Measurements from ENCODE around the gene BSG. TPM values are rescaled to one million over a fixed set of nuclear protein-coding genes. Genes with fewer than 3 reads are reported as not detected.

Gene BSG
- polyA plus RNA-seq, 2 of the 4 experiments (the other 2 are of a cell fraction), result 285 to 579 TPM

DNA sequence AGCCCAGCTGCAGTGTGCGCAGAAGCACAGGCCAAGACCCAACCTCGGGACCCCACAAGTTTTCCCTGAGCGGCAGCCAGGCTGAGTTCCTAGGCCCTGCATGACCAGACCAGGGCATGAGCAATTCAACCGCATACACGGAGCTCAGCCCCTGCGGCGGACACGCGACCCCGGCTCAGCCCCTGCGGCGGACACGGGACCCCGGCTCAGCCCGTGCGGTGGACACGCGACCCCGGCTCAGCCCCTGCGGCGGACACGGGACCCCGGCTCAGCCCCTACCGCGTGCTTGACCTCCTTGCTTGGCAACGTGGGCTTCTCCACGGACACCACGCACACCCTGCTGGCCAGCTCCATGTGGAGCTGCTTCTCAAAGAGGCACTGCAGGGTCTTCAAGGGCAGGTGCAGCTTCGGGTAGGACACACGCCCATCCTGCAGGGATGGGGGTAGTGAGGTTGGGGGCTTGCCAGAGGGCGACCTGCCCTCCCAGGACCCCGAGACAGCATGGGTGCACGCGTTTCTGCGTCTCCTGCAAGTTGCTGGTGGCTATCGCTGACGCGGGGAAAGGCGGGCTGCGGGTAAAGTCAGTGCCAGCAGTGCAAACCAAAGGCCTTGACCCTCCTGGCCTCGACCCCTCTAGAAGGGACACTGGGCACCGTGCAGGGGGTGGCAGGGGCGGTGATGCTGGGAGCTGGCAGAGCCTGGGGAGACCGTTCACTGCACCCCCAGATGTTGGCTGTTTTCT is 51.0 kb downstream of the BSG start:
- no peak for FAIRE-seq
- WGBS (ENCODE audit: missing lambda C conversion rate), result 66% methylated on average over 3 of the region's 44 CpGs
- peak; percentile 3 to 39; a peak in 4 of 6 replicates for ATAC-seq
- peaks cover 40% of the 10 kb centered on the region for H3K4me1 ChIP-seq
- peak overlapping the region; percentile 98 to 99 for H3K27ac ChIP-seq
- TF ChIP-seq MAFK (IDR thresholded peaks at IDR 0.05; ENCODE audit: partially characterized antibody), result peak; percentile 6
- peak; percentile 25; the same call in 1 of the 2 replicates for TF ChIP-seq HOXB13 (CRISPR knock-in tag; IDR thresholded peaks at IDR 0.05; ENCODE audit: low read depth)
- TF ChIP-seq CBX8 (IDR thresholded peaks at IDR 0.05), result no peak
- CTCF ChIA-PET, result interaction anchor here (0.7 to 2.4 kb wide), 7 partner anchors 11 to 225 kb away, joined by 3 to 7 read pairs (median 4); no protein-coding TSS in a partner anchor
- POLR2A ChIA-PET, result interaction anchor here (1.3 kb wide), 1 partner anchor 10 kb away, joined by 3 read pairs; the partner anchor contains the start of gene POLRMT
- no peak for DNase-seq (ENCODE audit: low read depth in 1 of 2, low spot score in 1 of 2)
- H3K4me3 ChIP-seq, result no peak overlapping the region
- H3K4me2 ChIP-seq, result peak overlapping the region; percentile 79
- no peaks in the 10 kb centered on the region for H3K9me3 ChIP-seq

GRCh38 chr19:623974-624373 is 51.6 kb downstream of the BSG start:
- peak overlapping the region; percentile 79 for H3K4me2 ChIP-seq
- peak overlapping the region; percentile 98 to 99 for H3K27ac ChIP-seq
- peak; percentile 75 to 94 for DNase-seq (ENCODE audit: low read depth in 1 of 2, low spot score in 1 of 2)
- 2% methylated on average over 21 of the region's 24 CpGs for WGBS (ENCODE audit: missing lambda C conversion rate)
- H3K9me3 ChIP-seq, result no peaks in the 10 kb centered on the region
- POLR2A ChIA-PET, result no interaction called here
- no peak overlapping the region for H3K4me3 ChIP-seq
- no peak for FAIRE-seq
- CTCF ChIA-PET, result interaction anchor here (1.0 to 2.4 kb wide), 6 partner anchors 12 to 225 kb away, joined by 3 to 7 read pairs (median 6); no protein-coding TSS in a partner anchor
- peaks cover 40% of the 10 kb centered on the region for H3K4me1 ChIP-seq
- peak; percentile 82 to 84 for ATAC-seq
- no peak for TF ChIP-seq BHLHE40 (IDR thresholded peaks at IDR 0.05; ENCODE audit: low read depth, low read length)
- no peak for TF ChIP-seq POLR2A (IDR thresholded peaks at IDR 0.05; ENCODE audit: low read length)
- TF ChIP-seq RARB (CRISPR knock-in tag; IDR thresholded peaks at IDR 0.05), result peak; percentile 56; the same call in 1 of the 2 replicates
- TF ChIP-seq, protein P1, sequence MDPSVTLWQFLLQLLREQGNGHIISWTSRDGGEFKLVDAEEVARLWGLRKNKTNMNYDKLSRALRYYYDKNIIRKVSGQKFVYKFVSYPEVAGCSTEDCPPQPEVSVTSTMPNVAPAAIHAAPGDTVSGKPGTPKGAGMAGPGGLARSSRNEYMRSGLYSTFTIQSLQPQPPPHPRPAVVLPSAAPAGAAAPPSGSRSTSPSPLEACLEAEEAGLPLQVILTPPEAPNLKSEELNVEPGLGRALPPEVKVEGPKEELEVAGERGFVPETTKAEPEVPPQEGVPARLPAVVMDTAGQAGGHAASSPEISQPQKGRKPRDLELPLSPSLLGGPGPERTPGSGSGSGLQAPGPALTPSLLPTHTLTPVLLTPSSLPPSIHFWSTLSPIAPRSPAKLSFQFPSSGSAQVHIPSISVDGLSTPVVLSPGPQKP (IDR thresholded peaks at IDR 0.05; ENCODE audit: low read depth, low read length), result no peak
- TF ChIP-seq ZC3H11A (IDR thresholded peaks at IDR 0.05), result no peak
- no peak for TF ChIP-seq HOXA7 (CRISPR knock-in tag; IDR thresholded peaks at IDR 0.05)
- TF ChIP-seq MYC (IDR thresholded peaks at IDR 0.05; ENCODE audit: borderline replicate concordance, low read length), result no peak
- TF ChIP-seq CHD4 (IDR thresholded peaks at IDR 0.05; ENCODE audit: borderline replicate concordance), result no peak
- no peak for TF ChIP-seq CTCF (IDR thresholded peaks at IDR 0.05)
- TF ChIP-seq, protein P2, sequence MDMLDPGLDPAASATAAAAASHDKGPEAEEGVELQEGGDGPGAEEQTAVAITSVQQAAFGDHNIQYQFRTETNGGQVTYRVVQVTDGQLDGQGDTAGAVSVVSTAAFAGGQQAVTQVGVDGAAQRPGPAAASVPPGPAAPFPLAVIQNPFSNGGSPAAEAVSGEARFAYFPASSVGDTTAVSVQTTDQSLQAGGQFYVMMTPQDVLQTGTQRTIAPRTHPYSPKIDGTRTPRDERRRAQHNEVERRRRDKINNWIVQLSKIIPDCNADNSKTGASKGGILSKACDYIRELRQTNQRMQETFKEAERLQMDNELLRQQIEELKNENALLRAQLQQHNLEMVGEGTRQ (IDR thresholded peaks at IDR 0.05), result no peak
- TF ChIP-seq EHF (CRISPR knock-in tag; IDR thresholded peaks at IDR 0.05), result no peak
- TF ChIP-seq ZFP36 (IDR thresholded peaks at IDR 0.05; ENCODE audit: borderline replicate concordance, partially characterized antibody), result no peak
- no peak for TF ChIP-seq CBX2 (IDR thresholded peaks at IDR 0.05; ENCODE audit: borderline replicate concordance, low read depth)
- TF ChIP-seq ESRRA (IDR thresholded peaks at IDR 0.05; ENCODE audit: borderline replicate concordance, low read length), result no peak
- no peak for TF ChIP-seq ZNF302 (CRISPR knock-in tag; IDR thresholded peaks at IDR 0.05)
- 0 out of 4 replicates have a peak, but pooled peaks of 1 of the 2 experiments have one; percentile 3 for TF ChIP-seq CEBPB (IDR thresholded peaks at IDR 0.05)
- TF ChIP-seq, protein P3, sequence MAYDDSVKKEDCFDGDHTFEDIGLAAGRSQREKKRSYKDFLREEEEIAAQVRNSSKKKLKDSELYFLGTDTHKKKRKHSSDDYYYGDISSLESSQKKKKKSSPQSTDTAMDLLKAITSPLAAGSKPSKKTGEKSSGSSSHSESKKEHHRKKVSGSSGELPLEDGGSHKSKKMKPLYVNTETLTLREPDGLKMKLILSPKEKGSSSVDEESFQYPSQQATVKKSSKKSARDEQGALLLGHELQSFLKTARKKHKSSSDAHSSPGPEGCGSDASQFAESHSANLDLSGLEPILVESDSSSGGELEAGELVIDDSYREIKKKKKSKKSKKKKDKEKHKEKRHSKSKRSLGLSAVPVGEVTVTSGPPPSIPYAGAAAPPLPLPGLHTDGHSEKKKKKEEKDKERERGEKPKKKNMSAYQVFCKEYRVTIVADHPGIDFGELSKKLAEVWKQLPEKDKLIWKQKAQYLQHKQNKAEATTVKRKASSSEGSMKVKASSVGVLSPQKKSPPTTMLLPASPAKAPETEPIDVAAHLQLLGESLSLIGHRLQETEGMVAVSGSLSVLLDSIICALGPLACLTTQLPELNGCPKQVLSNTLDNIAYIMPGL (CRISPR knock-in tag; IDR thresholded peaks at IDR 0.05; ENCODE audit: borderline replicate concordance), result no peak
- no peak for TF ChIP-seq E2F6 (IDR thresholded peaks at IDR 0.05; ENCODE audit: borderline replicate concordance, low read depth)
- TF ChIP-seq PBX3 (IDR thresholded peaks at IDR 0.05), result no peak
- TF ChIP-seq POLR2AphosphoS2 (conservative IDR thresholded peaks at IDR 0.05; ENCODE audit: low read length), result no peak
- no peak for TF ChIP-seq RNF2 (IDR thresholded peaks at IDR 0.05; ENCODE audit: borderline replicate concordance, low read depth)
- no peak for TF ChIP-seq EHMT2 (IDR thresholded peaks at IDR 0.05; ENCODE audit: low read depth)
- no peak for TF ChIP-seq ATOH8 (CRISPR knock-in tag; IDR thresholded peaks at IDR 0.05; ENCODE audit: low read depth)
- no peak for TF ChIP-seq SMC3 (IDR thresholded peaks at IDR 0.05)
- no peak for TF ChIP-seq RCOR1 (IDR thresholded peaks at IDR 0.05; ENCODE audit: low read depth, low read length)

All from A549 (cell line).